ENCODE results near the gene ARL15. TPM values are rescaled to one million over a fixed set of nuclear protein-coding genes. Genes with fewer than 3 reads are reported as not detected.

The ARL15 gene
- total RNA-seq, 1 donor from 2014 or later, result 74.4 TPM

GRCh38 chr5:53934151-53934820, 376.1 kb downstream of the ARL15 start:
- Histone ChIP-seq H3K4me1 (no peaks in the 10 kb centered on the region), H3K9me3 (no peaks in the 10 kb centered on the region), H3K36me3 (no peaks in the 10 kb centered on the region), H3K27ac (no peak overlapping the region), H3K4me3 (no peak overlapping the region), H3K27me3 (no peaks in the 10 kb centered on the region)
- intact Hi-C loops (cut with DNase I), result no loop called here
- no peak for DNase-seq (ENCODE audit: extremely low spot score in 2 of 2)
- TF ChIP-seq POLR2AphosphoS5 (IDR thresholded peaks at IDR 0.05; ENCODE audit: insufficient read depth in 1 of 2, low read depth in 1 of 2) (no peak), POLR2A (IDR thresholded peaks at IDR 0.05) (no peak), CTCF (IDR thresholded peaks at IDR 0.05) (no peak)

- H3K27ac ChIP-seq, result no peak overlapping the region
- intact Hi-C loops (cut with DNase I), result no loop called here
- no peaks in the 10 kb centered on the region for H3K4me1 ChIP-seq
- no peak for DNase-seq (ENCODE audit: extremely low spot score in 2 of 2)
- no peaks in the 10 kb centered on the region for H3K9me3 ChIP-seq
- TF ChIP-seq POLR2AphosphoS5 (IDR thresholded peaks at IDR 0.05; ENCODE audit: insufficient read depth in 1 of 2, low read depth in 1 of 2), result no peak
- no peaks in the 10 kb centered on the region for H3K36me3 ChIP-seq
- H3K4me3 ChIP-seq, result no peak overlapping the region
- no peaks in the 10 kb centered on the region for H3K27me3 ChIP-seq
Observed at GRCh38 chr5:53932351-53932750, 378.0 kb downstream of the ARL15 start.

GRCh38 chr5:53930457-53930856, 379.9 kb downstream of the ARL15 start:
- Histone ChIP-seq H3K4me3 (no peak overlapping the region), H3K27me3 (no peaks in the 10 kb centered on the region), H3K9me3 (no peaks in the 10 kb centered on the region), H3K27ac (no peak overlapping the region), H3K36me3 (no peaks in the 10 kb centered on the region), H3K4me1 (no peaks in the 10 kb centered on the region)
- DNase-seq (ENCODE audit: extremely low spot score in 2 of 2), result no peak
- no peak for TF ChIP-seq POLR2AphosphoS5 (IDR thresholded peaks at IDR 0.05; ENCODE audit: insufficient read depth in 1 of 2, low read depth in 1 of 2)
- intact Hi-C loops (cut with DNase I), result no loop called here

DNA sequence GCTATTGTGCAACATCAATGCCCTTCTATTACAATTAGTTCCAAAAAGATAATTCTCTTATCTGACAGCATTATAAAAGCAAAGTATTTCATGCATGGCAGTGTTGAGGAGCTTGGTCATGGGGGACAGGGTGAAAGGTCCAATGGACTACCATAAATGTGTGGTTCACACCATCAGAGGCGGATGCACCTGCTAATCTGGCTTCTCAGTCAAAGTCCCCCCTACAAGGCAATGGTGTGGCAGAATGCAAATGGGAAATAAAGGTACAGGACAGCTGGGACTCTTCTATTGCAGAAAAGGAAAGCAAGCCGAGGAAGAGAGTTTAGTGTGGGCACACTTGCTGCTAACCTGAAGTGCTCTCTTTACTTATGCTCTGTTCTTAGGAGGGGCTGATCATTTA, 380.8 kb downstream of the ARL15 start:
- no peaks in the 10 kb centered on the region for H3K9me3 ChIP-seq
- H3K36me3 ChIP-seq, result no peaks in the 10 kb centered on the region
- no peak for TF ChIP-seq POLR2AphosphoS5 (IDR thresholded peaks at IDR 0.05; ENCODE audit: insufficient read depth in 1 of 2, low read depth in 1 of 2)
- no peak for TF ChIP-seq CTCF (IDR thresholded peaks at IDR 0.05)
- TF ChIP-seq POLR2A (IDR thresholded peaks at IDR 0.05), result no peak
- H3K27ac ChIP-seq, result no peak overlapping the region
- H3K27me3 ChIP-seq, result no peaks in the 10 kb centered on the region
- H3K4me1 ChIP-seq, result peaks cover 2% of the 10 kb centered on the region
- no peak overlapping the region for H3K4me3 ChIP-seq
- DNase-seq (ENCODE audit: extremely low spot score in 2 of 2), result no peak
- intact Hi-C loops (cut with DNase I), result no loop called here

DNA sequence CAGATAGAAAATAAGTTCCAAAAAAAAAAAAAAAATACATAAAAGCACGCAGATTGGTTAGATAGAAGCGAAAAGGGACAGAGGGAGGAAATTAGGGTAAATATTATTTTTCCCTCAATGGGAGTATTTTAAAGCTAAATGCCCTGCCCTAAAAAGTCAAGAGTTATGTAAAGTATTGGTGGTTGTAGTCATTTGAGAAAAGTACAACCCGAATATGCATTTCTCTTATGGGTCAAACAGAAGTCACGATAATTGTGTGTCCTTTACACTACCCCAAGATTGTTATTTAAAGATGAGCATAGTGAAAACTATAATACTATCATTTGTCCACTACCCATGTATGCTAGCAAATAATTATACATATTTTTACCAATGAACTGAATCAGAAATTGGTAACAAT, 381.2 kb downstream of the ARL15 start:
- H3K4me3 ChIP-seq, result no peak overlapping the region
- H3K27me3 ChIP-seq, result no peaks in the 10 kb centered on the region
- H3K27ac ChIP-seq, result no peak overlapping the region
- DNase-seq (ENCODE audit: extremely low spot score in 2 of 2), result no peak
- H3K9me3 ChIP-seq, result no peaks in the 10 kb centered on the region
- TF ChIP-seq POLR2AphosphoS5 (IDR thresholded peaks at IDR 0.05; ENCODE audit: insufficient read depth in 1 of 2, low read depth in 1 of 2) (no peak), POLR2A (IDR thresholded peaks at IDR 0.05) (no peak), CTCF (IDR thresholded peaks at IDR 0.05) (no peak)
- no peaks in the 10 kb centered on the region for H3K36me3 ChIP-seq
- peaks cover 6% of the 10 kb centered on the region for H3K4me1 ChIP-seq
- intact Hi-C loops (cut with DNase I), result no loop called here

- H3K36me3 ChIP-seq, result no peaks in the 10 kb centered on the region
- H3K9me3 ChIP-seq, result no peaks in the 10 kb centered on the region
- intact Hi-C loops (cut with DNase I), result no loop called here
- no peak for DNase-seq (ENCODE audit: extremely low spot score in 2 of 2)
- H3K27me3 ChIP-seq, result no peaks in the 10 kb centered on the region
- no peak overlapping the region for H3K27ac ChIP-seq
- TF ChIP-seq POLR2A (IDR thresholded peaks at IDR 0.05) (no peak), CTCF (IDR thresholded peaks at IDR 0.05) (no peak), POLR2AphosphoS5 (IDR thresholded peaks at IDR 0.05; ENCODE audit: insufficient read depth in 1 of 2, low read depth in 1 of 2) (no peak)
- H3K4me3 ChIP-seq, result no peak overlapping the region
- peaks cover 8% of the 10 kb centered on the region for H3K4me1 ChIP-seq
Observed at GRCh38 chr5:53928641-53929040, 381.7 kb downstream of the ARL15 start.

Data from vagina (tissue), 2 donors.